T-helper 2 cell treated with Interferon-gamma antibody and Interleukin-4, amounts not matched to agents 5 μg/mL and 100 μg/mL, for 36 hours (primary cell): ENCODE data around the gene ANKS1B.

Experiments used
- DNase-seq: peaks from one replicate; pipeline ENCODE4 v3.0.0; 2021; ENCODE audit warnings: low spot score
- H3K27ac Mint-ChIP-seq: one replicate; pipeline ENCODE4 v1.8.0; 2021; ENCODE audit warnings: mild to moderate bottlenecking, mixed read lengths
- H3K27me3 Mint-ChIP-seq: one replicate; pipeline ENCODE4 v1.8.0; 2021; ENCODE audit warnings: low read depth, mixed read lengths
- H3K36me3 Mint-ChIP-seq: one replicate; pipeline ENCODE4 v1.8.0; 2021; ENCODE audit warnings: low read depth, mixed read lengths
- H3K4me1 Mint-ChIP-seq: one replicate; pipeline ENCODE4 v1.8.0; 2021; ENCODE audit warnings: low read depth, mixed read lengths
- H3K4me3 Mint-ChIP-seq: one replicate; pipeline ENCODE4 v1.8.0; 2022; ENCODE audit warnings: mild to moderate bottlenecking, moderate library complexity, mixed read lengths
- H3K9me3 Mint-ChIP-seq: one replicate; pipeline ENCODE4 v1.8.0; 2021; ENCODE audit warnings: mixed read lengths

The ANKS1B gene

GRCh38 chr12:99926511-99927169, 58.1 kb downstream of the ANKS1B start:
- no peak overlapping the region for H3K27ac Mint-ChIP-seq
- H3K4me3 Mint-ChIP-seq: no peak overlapping the region
- no peaks in the 10 kb centered on the region for H3K4me1 Mint-ChIP-seq
- H3K36me3 Mint-ChIP-seq: no peaks in the 10 kb centered on the region
- H3K27me3 Mint-ChIP-seq: no peaks in the 10 kb centered on the region
- no peak for DNase-seq
- H3K9me3 Mint-ChIP-seq: no peaks in the 10 kb centered on the region

GRCh38 chr12:99920353-99920960, 64.3 kb downstream of the ANKS1B start:
- no peak for DNase-seq
- Mint-ChIP-seq H3K4me3 (no peak overlapping the region), H3K27me3 (no peaks in the 10 kb centered on the region), H3K36me3 (no peaks in the 10 kb centered on the region), H3K9me3 (no peaks in the 10 kb centered on the region), H3K4me1 (no peaks in the 10 kb centered on the region), H3K27ac (no peak overlapping the region)

- H3K36me3 Mint-ChIP-seq: no peaks in the 10 kb centered on the region
- no peaks in the 10 kb centered on the region for H3K4me1 Mint-ChIP-seq
- H3K4me3 Mint-ChIP-seq: no peak overlapping the region
- H3K27ac Mint-ChIP-seq: no peak overlapping the region
- no peaks in the 10 kb centered on the region for H3K27me3 Mint-ChIP-seq
- no peaks in the 10 kb centered on the region for H3K9me3 Mint-ChIP-seq
- DNase-seq: no peak
These were observed 66.9 kb downstream of the ANKS1B start for GRCh38 chr12:99917711-99918402.

- H3K4me1 Mint-ChIP-seq: no peaks in the 10 kb centered on the region
- no peaks in the 10 kb centered on the region for H3K36me3 Mint-ChIP-seq
- no peak overlapping the region for H3K27ac Mint-ChIP-seq
- no peak overlapping the region for H3K4me3 Mint-ChIP-seq
- no peaks in the 10 kb centered on the region for H3K27me3 Mint-ChIP-seq
- H3K9me3 Mint-ChIP-seq: no peaks in the 10 kb centered on the region
- DNase-seq: no peak
These were observed 68.2 kb downstream of the ANKS1B start for GRCh38 chr12:99916555-99916954.

- Mint-ChIP-seq H3K9me3 (no peaks in the 10 kb centered on the region), H3K27me3 (no peaks in the 10 kb centered on the region), H3K4me1 (no peaks in the 10 kb centered on the region), H3K4me3 (no peak overlapping the region), H3K36me3 (no peaks in the 10 kb centered on the region), H3K27ac (no peak overlapping the region)
- DNase-seq: no peak
These were observed 69.3 kb downstream of the ANKS1B start for GRCh38 chr12:99915251-99916082.

- no peaks in the 10 kb centered on the region for H3K36me3 Mint-ChIP-seq
- no peak overlapping the region for H3K4me3 Mint-ChIP-seq
- no peaks in the 10 kb centered on the region for H3K9me3 Mint-ChIP-seq
- H3K4me1 Mint-ChIP-seq: no peaks in the 10 kb centered on the region
- no peak for DNase-seq
- no peak overlapping the region for H3K27ac Mint-ChIP-seq
- no peaks in the 10 kb centered on the region for H3K27me3 Mint-ChIP-seq
These were observed 70.5 kb downstream of the ANKS1B start for GRCh38 chr12:99914206-99914605.

- Mint-ChIP-seq H3K27ac (no peak overlapping the region), H3K4me3 (no peak overlapping the region), H3K4me1 (no peaks in the 10 kb centered on the region), H3K9me3 (no peaks in the 10 kb centered on the region), H3K36me3 (no peaks in the 10 kb centered on the region), H3K27me3 (no peaks in the 10 kb centered on the region)
- no peak for DNase-seq
These were observed 72.8 kb downstream of the ANKS1B start for GRCh38 chr12:99911967-99912366.

GRCh38 chr12:99911081-99911480, 73.7 kb downstream of the ANKS1B start:
- no peak for DNase-seq
- Mint-ChIP-seq H3K27ac (no peak overlapping the region), H3K4me1 (no peaks in the 10 kb centered on the region), H3K36me3 (no peaks in the 10 kb centered on the region), H3K4me3 (no peak overlapping the region), H3K9me3 (no peaks in the 10 kb centered on the region), H3K27me3 (no peaks in the 10 kb centered on the region)

- no peak overlapping the region for H3K27ac Mint-ChIP-seq
- DNase-seq: no peak
- no peaks in the 10 kb centered on the region for H3K36me3 Mint-ChIP-seq
- H3K4me3 Mint-ChIP-seq: no peak overlapping the region
- no peaks in the 10 kb centered on the region for H3K9me3 Mint-ChIP-seq
- H3K27me3 Mint-ChIP-seq: no peaks in the 10 kb centered on the region
- H3K4me1 Mint-ChIP-seq: no peaks in the 10 kb centered on the region
These were observed 74.4 kb downstream of the ANKS1B start for GRCh38 chr12:99910342-99910741.

GRCh38 chr12:99906786-99907579, 77.8 kb downstream of the ANKS1B start:
- Mint-ChIP-seq H3K27me3 (no peaks in the 10 kb centered on the region), H3K27ac (no peak overlapping the region), H3K4me3 (no peak overlapping the region), H3K36me3 (no peaks in the 10 kb centered on the region), H3K9me3 (no peaks in the 10 kb centered on the region), H3K4me1 (no peaks in the 10 kb centered on the region)
- DNase-seq: no peak

GRCh38 chr12:99901181-99901580, 83.6 kb downstream of the ANKS1B start:
- no peaks in the 10 kb centered on the region for H3K36me3 Mint-ChIP-seq
- no peaks in the 10 kb centered on the region for H3K9me3 Mint-ChIP-seq
- DNase-seq: no peak
- no peaks in the 10 kb centered on the region for H3K4me1 Mint-ChIP-seq
- no peaks in the 10 kb centered on the region for H3K27me3 Mint-ChIP-seq
- H3K4me3 Mint-ChIP-seq: no peak overlapping the region
- H3K27ac Mint-ChIP-seq: no peak overlapping the region

GRCh38 chr12:99898645-99899044, 86.1 kb downstream of the ANKS1B start:
- Mint-ChIP-seq H3K27ac (no peak overlapping the region), H3K36me3 (no peaks in the 10 kb centered on the region), H3K9me3 (no peaks in the 10 kb centered on the region), H3K4me3 (no peak overlapping the region), H3K27me3 (no peaks in the 10 kb centered on the region), H3K4me1 (no peaks in the 10 kb centered on the region)
- no peak for DNase-seq

GRCh38 chr12:99879439-99879838, 105.3 kb downstream of the ANKS1B start:
- Mint-ChIP-seq H3K9me3 (no peaks in the 10 kb centered on the region), H3K4me1 (no peaks in the 10 kb centered on the region)

More at GRCh38 chr12:99879439-99879838, 105.3 kb downstream of the ANKS1B start:
- Mint-ChIP-seq H3K4me3 (no peak overlapping the region), H3K27ac (no peak overlapping the region), H3K36me3 (no peaks in the 10 kb centered on the region), H3K27me3 (no peaks in the 10 kb centered on the region)
- no peak for DNase-seq
